A549 (cell line): ENCODE data around the gene GAS7. TPM values are rescaled to one million over a fixed set of nuclear protein-coding genes. Genes with fewer than 3 reads are reported as not detected.
A peak's percentile ranks its signal among the peaks of the same experiment; 100 is the strongest.

ENCODE experiments used
- ATAC-seq, 2 experiments: fragments of 200-7000 bp in 1 of 2; fragments of >200 bp in 1 of 2; cut with Nextera tagmentation in 1 of 2; cut with Tn5 transposase in 1 of 2; 3 replicates each; pipeline versions ENCODE4 v1.8.0 to v1.9.1; 2018 to 2020; ENCODE audit warnings: mild to moderate bottlenecking in 1 of 2, moderate library complexity in 1 of 2
- CTCF ChIA-PET: fragments of 300-600 bp; sonication (Branson Sonifier 250); formaldehyde crosslinking; extraction: SDS; loops from one replicate; lab custom pipeline; 2021; ENCODE audit warnings: antibody characterized with exemption, inconsistent platforms; lab: Yijun Ruan, JAX
- POLR2A ChIA-PET: fragments of 350-600 bp; formaldehyde crosslinking; extraction: SDS; loops from one replicate; lab custom pipeline; 2021; ENCODE audit warnings: antibody characterized with exemption, inconsistent platforms; lab: Yijun Ruan, JAX
- DNase-seq, 2 experiments: peaks; one replicate each; pipeline versions ENCODE4 v3.0.0 to v3.0.0-alpha.2; 2011 to 2016; ENCODE audit warnings: low read depth in 1 of 2, low spot score in 1 of 2
- FAIRE-seq: peaks from 2 replicates; lab custom pipeline; 2011; peaks lifted over from hg19 to GRCh38; lab: Jason Lieb, UNC
- H3K27ac ChIP-seq, 2 experiments: fragments of >200 bp; sonication (Bioruptor Twin); formaldehyde crosslinking; 3 replicates each; pipeline ENCODE4 v1.5.1; 2016 to 2017
- H3K4me1 ChIP-seq: fragments of >200 bp; sonication (Bioruptor Twin); formaldehyde crosslinking; 3 replicates; pipeline ENCODE4 v1.6.1; 2016
- H3K4me2 ChIP-seq: fragments of >200 bp; sonication (Bioruptor Twin); formaldehyde crosslinking; 3 replicates; pipeline ENCODE4 v1.6.1; 2016
- H3K4me3 ChIP-seq: fragments of >200 bp; sonication (Bioruptor Twin); formaldehyde crosslinking; 3 replicates; pipeline ENCODE4 v1.5.1; 2016
- H3K9me3 ChIP-seq: fragments of >200 bp; sonication (Bioruptor Twin); formaldehyde crosslinking; 3 replicates; pipeline ENCODE4 v1.6.1; 2016
- CBX8 ChIP-seq: fragments of 200-600 bp; sonication (generic); IDR thresholded peaks from 2 replicates; pipeline ENCODE4 v1.6.1; 2016
- CEBPB ChIP-seq, 2 experiments: fragments of >200 bp in 1 of 2; sonication (Bioruptor Twin) in 1 of 2; formaldehyde crosslinking in 1 of 2; IDR thresholded peaks; 2 replicates each; pipeline ENCODE4 v1.6.1; 2012 to 2016
- CHD2 ChIP-seq: fragments of 150-350 bp; IDR thresholded peaks from 2 replicates; pipeline ENCODE4 v1.6.1; 2014; ENCODE audit warnings: low read length; ENCODE audit not compliant: partially characterized antibody
- CHD4 ChIP-seq: fragments of 200-600 bp; sonication (generic); IDR thresholded peaks from 2 replicates; pipeline ENCODE4 v1.6.1; 2016; ENCODE audit warnings: antibody characterized with exemption, mild to moderate bottlenecking, borderline replicate concordance
- E2F6 ChIP-seq: IDR thresholded peaks from 2 replicates; pipeline ENCODE4 v1.6.1; 2012; ENCODE audit warnings: low read depth, borderline replicate concordance
- EHF ChIP-seq: fragments of 250-450 bp; sonication (Bioruptor Pico); IDR thresholded peaks from 2 replicates; pipeline ENCODE4 v1.5.0; 2020; ENCODE audit warnings: mild to moderate bottlenecking
- EHMT2 ChIP-seq: fragments of 200-600 bp; sonication (generic); IDR thresholded peaks from 2 replicates; pipeline ENCODE4 v1.6.1; 2016; ENCODE audit warnings: antibody characterized with exemption, low read depth, mild to moderate bottlenecking, moderate library complexity
- ELK1 ChIP-seq: fragments of 150-350 bp; IDR thresholded peaks from 2 replicates; pipeline ENCODE4 v1.6.1; 2014; ENCODE audit warnings: low read depth, mild to moderate bottlenecking, low read length
- FOSB ChIP-seq: fragments of 250-450 bp; sonication (Bioruptor Pico); IDR thresholded peaks from 2 replicates; pipeline ENCODE4 v1.5.0; 2020; ENCODE audit warnings: mild to moderate bottlenecking, moderate library complexity
- FOSL2 ChIP-seq, 2 experiments: fragments of 450-650 bp in 1 of 2; fragments of >200 bp in 1 of 2; sonication (Bioruptor Twin) in 1 of 2; formaldehyde crosslinking; IDR thresholded peaks; 2 replicates each; pipeline versions ENCODE4 v1.5.0 to v1.6.1; 2016 to 2020; ENCODE audit warnings: mild to moderate bottlenecking in 1 of 2, moderate library complexity in 1 of 2
- HMGXB4 ChIP-seq: fragments of 250-450 bp; sonication (Bioruptor Pico); IDR thresholded peaks from 2 replicates; pipeline ENCODE4 v1.5.0; 2021; ENCODE audit warnings: mild to moderate bottlenecking, moderate library complexity, borderline replicate concordance
- KDM1A ChIP-seq: fragments of 200-600 bp; sonication (generic); IDR thresholded peaks from 2 replicates; pipeline ENCODE4 v1.6.1; 2016; ENCODE audit warnings: low read depth, mild to moderate bottlenecking
- MAFK ChIP-seq: fragments of 450-650 bp; IDR thresholded peaks from 2 replicates; pipeline ENCODE4 v1.6.1; 2014; ENCODE audit not compliant: partially characterized antibody
- NFE2L2 ChIP-seq: fragments of 150-350 bp; conservative IDR thresholded peaks from 2 replicates; pipeline ENCODE4 v1.6.1; 2014; ENCODE audit warnings: low read length
- NR3C1 ChIP-seq: fragments of >200 bp; sonication (Bioruptor Twin); formaldehyde crosslinking; IDR thresholded peaks from 3 replicates; pipeline ENCODE4 v1.6.1; 2017
- PBX3 ChIP-seq: IDR thresholded peaks from 2 replicates; pipeline ENCODE4 v1.6.1; 2012
- POLR2A ChIP-seq: IDR thresholded peaks from 2 replicates; pipeline ENCODE4 v1.6.1; 2012; ENCODE audit warnings: mild to moderate bottlenecking, low read length
- POLR2AphosphoS2 ChIP-seq: conservative IDR thresholded peaks from 2 replicates; pipeline ENCODE4 v1.6.1; 2012; ENCODE audit warnings: low read length, improper control_type of control experiment, inconsistent platforms
- RARB ChIP-seq: fragments of 250-450 bp; sonication (Bioruptor Pico); IDR thresholded peaks from 2 replicates; pipeline ENCODE4 v1.8.0; 2021; ENCODE audit warnings: mild to moderate bottlenecking, moderate library complexity
- RFX5 ChIP-seq: fragments of 450-650 bp; IDR thresholded peaks from 2 replicates; pipeline ENCODE4 v1.7.1; 2014; ENCODE audit warnings: antibody characterized with exemption, mild to moderate bottlenecking, moderate library complexity
- RNF2 ChIP-seq: fragments of 200-600 bp; sonication (generic); IDR thresholded peaks from 2 replicates; pipeline ENCODE4 v1.6.1; 2016; ENCODE audit warnings: low read depth, mild to moderate bottlenecking, antibody characterized with exemption, moderate library complexity, borderline replicate concordance
- SMC3 ChIP-seq: fragments of >200 bp; sonication (Bioruptor Twin); formaldehyde crosslinking; IDR thresholded peaks from 3 replicates; pipeline ENCODE4 v1.6.1; 2018; ENCODE audit warnings: inconsistent platforms
- ZSCAN20 ChIP-seq: fragments of 250-450 bp; sonication (Bioruptor Pico); IDR thresholded peaks from 2 replicates; pipeline ENCODE4 v1.8.0; 2022; ENCODE audit warnings: mild to moderate bottlenecking, moderate library complexity
- WGBS: methylation state at CpG from one replicate; pipeline ENCODE4 v1.1.6; 2017; ENCODE audit errors: missing lambda C conversion rate; 5-methylcytosine and 5-hydroxymethylcytosine counted together
- polyA plus RNA-seq, 4 experiments: library from polyadenylated mRNA; depleted of rRNA in 3 of 4; stranded (reverse); fragments of >200 nt; fragmentation: RNase III in 1 of 4; extraction: RNeasy Plus Mini Kit Qiagen cat#74134 plus additional on column Dnase treatment in 1 of 4; gene quantifications; 2 replicates in 3 of 4; 3 replicates in 1 of 4; pipeline ENCODE4 v1.2.3, GENCODE V29; 2011 to 2017

Gene GAS7
- polyA plus RNA-seq, 2 of the 4 experiments (the other 2 are of a cell fraction): 1.3 to 1.5 TPM

GRCh38 chr17:9913476-9913875, 284.9 kb downstream of the GAS7 start:
- FAIRE-seq: no peak
- Histone ChIP-seq H3K4me1 (peaks cover 9% of the 10 kb centered on the region; the same call in 2 of the 3 replicates), H3K4me3 (no peak overlapping the region), H3K27ac (0 out of 6 replicates have a peak overlapping the region, but pooled peaks of 1 of the 2 experiments have one; percentile 17), H3K4me2 (no peak overlapping the region), H3K9me3 (no peaks in the 10 kb centered on the region)
- CTCF ChIA-PET: interaction anchor here (1.1 to 10.4 kb wide), 5 partner anchors 14 to 185 kb away, joined by 3 to 128 read pairs (median 4); no protein-coding TSS in a partner anchor
- WGBS: 74% methylated on average over 5 of the region's 5 CpGs
- no peak for TF ChIP-seq MAFK
- no peak for TF ChIP-seq NFE2L2
- TF ChIP-seq CBX8: no peak
- no peak for TF ChIP-seq HMGXB4
- TF ChIP-seq FOSL2 (IDR thresholded peaks at IDR 0.05): no peak
- no peak for TF ChIP-seq FOSL2 (CRISPR knock-in tag; IDR thresholded peaks at IDR 0.05)
- no peak for TF ChIP-seq RARB (CRISPR knock-in tag)
- TF ChIP-seq PBX3: no peak
- no peak for TF ChIP-seq E2F6
- TF ChIP-seq KDM1A: no peak
- TF ChIP-seq POLR2AphosphoS2: no peak
- TF ChIP-seq RFX5: no peak
- no peak for TF ChIP-seq NR3C1
- TF ChIP-seq CHD2: no peak
- TF ChIP-seq CEBPB (IDR thresholded peaks at IDR 0.05): no peak
- no peak for TF ChIP-seq EHMT2
- TF ChIP-seq FOSB: no peak
- no peak for TF ChIP-seq CHD4
- DNase-seq: no peak
- no peak for ATAC-seq
- POLR2A ChIA-PET: no interaction called here

- Histone ChIP-seq H3K4me1 (peaks cover 20% of the 10 kb centered on the region), H3K4me3 (no peak overlapping the region), H3K9me3 (no peaks in the 10 kb centered on the region), H3K4me2 (no peak overlapping the region), H3K27ac (peak overlapping the region in 1 of 2 experiments; percentile 55; a peak in 2 of 6 replicates)
- 72% methylated on average over 18 of the region's 18 CpGs for WGBS
- ChIA-PET CTCF (interaction anchor here (0.6 to 10.4 kb wide), 9 partner anchors 9 to 706 kb away, joined by 3 to 128 read pairs (median 4); no protein-coding TSS in a partner anchor), POLR2A (no interaction called here)
- FAIRE-seq (no peak), DNase-seq (no peak), ATAC-seq (no peak)
- no peak for TF ChIP-seq RNF2
- no peak for TF ChIP-seq EHF (CRISPR knock-in tag)
- TF ChIP-seq MAFK: no peak
- TF ChIP-seq POLR2A: no peak
- no peak for TF ChIP-seq ELK1
- no peak for TF ChIP-seq SMC3
- no peak for TF ChIP-seq CBX8
- no peak for TF ChIP-seq ZSCAN20 (CRISPR knock-in tag)
- no peak for TF ChIP-seq KDM1A
- TF ChIP-seq EHMT2: no peak
- TF ChIP-seq, all 56 proteins: peak for 0
Measured at GRCh38 chr17:9912121-9913099, 286.0 kb downstream of the GAS7 start.
